Hepatocyte (in vitro differentiated cells): ENCODE data around the gene PTPN14. TPM values are rescaled to one million over a fixed set of nuclear protein-coding genes. Genes with fewer than 3 reads are reported as not detected.

ENCODE experiments used
- DNase-seq: peaks from one replicate; pipeline ENCODE4 v3.0.0-alpha.2; 2016; ENCODE audit warnings: low spot score
- H2AFZ ChIP-seq: fragments of 200-600 bp; sonication (generic); 2 replicates; pipeline ENCODE4 v1.6.0; 2016; ENCODE audit warnings: antibody characterized with exemption, mild to moderate bottlenecking
- H3K27ac ChIP-seq: fragments of 200-600 bp; sonication (generic); 2 replicates; pipeline ENCODE4 v1.5.1; 2016; ENCODE audit warnings: mild to moderate bottlenecking
- H3K27me3 ChIP-seq: fragments of 200-600 bp; sonication (generic); 2 replicates; pipeline ENCODE4 v1.6.1; 2016
- H3K36me3 ChIP-seq: fragments of 200-600 bp; sonication (generic); replicated peaks from 2 replicates; pipeline ENCODE4 v1.5.1; 2016; ENCODE audit warnings: low read depth; ENCODE audit not compliant: insufficient read depth
- H3K4me1 ChIP-seq: fragments of 200-600 bp; sonication (generic); 2 replicates; pipeline ENCODE4 v1.5.1; 2016; ENCODE audit warnings: mild to moderate bottlenecking, moderate library complexity; ENCODE audit not compliant: insufficient read depth
- H3K4me2 ChIP-seq: fragments of 200-600 bp; sonication (generic); 2 replicates; pipeline ENCODE4 v1.6.0; 2016
- H3K4me3 ChIP-seq: fragments of 200-600 bp; sonication (generic); 2 replicates; pipeline ENCODE4 v1.5.1; 2016; ENCODE audit warnings: mild to moderate bottlenecking
- H3K79me2 ChIP-seq: fragments of 200-600 bp; sonication (generic); 2 replicates; pipeline ENCODE4 v1.6.0; 2017; ENCODE audit warnings: mild to moderate bottlenecking
- H3K9me2 ChIP-seq: fragments of 200-600 bp; sonication (generic); replicated peaks from 2 replicates; pipeline ENCODE4 v1.6.0; 2017; ENCODE audit warnings: mild to moderate bottlenecking; ENCODE audit not compliant: insufficient read depth
- H3K9me3 ChIP-seq: fragments of 200-600 bp; sonication (generic); 2 replicates; pipeline ENCODE4 v1.5.1; 2016; ENCODE audit warnings: low read depth, mild to moderate bottlenecking
- H4K20me1 ChIP-seq: fragments of 200-600 bp; sonication (generic); 2 replicates; pipeline ENCODE4 v1.6.0; 2016; ENCODE audit warnings: mild to moderate bottlenecking; ENCODE audit not compliant: insufficient read depth, poor library complexity, severe bottlenecking
- EZH2 ChIP-seq: fragments of 200-600 bp; sonication (generic); IDR thresholded peaks from 2 replicates; pipeline ENCODE4 v1.6.1; 2016; ENCODE audit warnings: antibody characterized with exemption, mild to moderate bottlenecking, borderline replicate concordance
- EZH2phosphoT487 ChIP-seq: fragments of 200-600 bp; sonication (generic); IDR thresholded peaks from one replicate; pipeline ENCODE4 v1.6.1; 2018; ENCODE audit warnings: antibody characterized with exemption, mild to moderate bottlenecking, low read depth, moderate library complexity; ENCODE audit not compliant: unreplicated experiment, severe bottlenecking
- WGBS: methylation state at CpG from one replicate; pipeline ENCODE4 v1.1.6; 2016; ENCODE audit warnings: low lambda C conversion rate; ENCODE audit errors: missing lambda C conversion rate; 5-methylcytosine and 5-hydroxymethylcytosine counted together
- polyA plus RNA-seq: library from polyadenylated mRNA; unstranded; fragments of >200 nt; fragmentation: Nextera tagmentation; extraction: Ambion mirVana; gene quantifications from 2 replicates; pipeline ENCODE4 v1.2.1, GENCODE V29; 2016
- total RNA-seq: library from RNA; depleted of rRNA; stranded (reverse); fragments of >200 nt; gene quantifications from 2 replicates; pipeline ENCODE4 v1.2.3, GENCODE V29; 2014
- TF ChIP-seq, protein P1 (sequence below): fragments of 200-600 bp; sonication (generic); IDR thresholded peaks from 2 replicates; pipeline ENCODE4 v1.5.1; 2016; ENCODE audit warnings: antibody characterized with exemption, mild to moderate bottlenecking; ENCODE audit not compliant: poor library complexity

The PTPN14 gene
- total and polyA plus RNA-seq, 2 experiments from 2014 or later, result 9.5 to 21.7 TPM

DNA sequence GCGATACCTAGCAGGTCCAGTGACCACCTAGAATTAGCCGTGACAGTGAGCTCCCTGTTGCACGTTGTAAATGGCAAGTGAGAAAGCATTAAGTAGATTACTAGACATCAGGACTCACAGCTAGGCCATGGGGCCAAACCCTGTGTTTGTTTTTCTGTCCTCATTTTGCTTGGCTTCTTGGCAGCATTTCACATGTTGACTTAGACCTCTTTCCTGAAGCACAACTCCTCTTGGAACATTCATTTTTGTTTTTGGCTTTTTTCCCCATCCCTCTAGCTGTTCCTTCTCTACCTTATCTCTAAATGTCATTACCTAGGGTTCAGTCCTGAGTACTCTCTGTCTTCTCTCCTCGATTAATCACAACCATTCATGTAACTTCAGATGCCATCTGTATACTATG, 16.9 kb upstream of the PTPN14 start:
- Histone ChIP-seq H3K9me3 (no peaks in the 10 kb centered on the region), H3K27me3 (no peaks in the 10 kb centered on the region), H3K79me2 (no peaks in the 10 kb centered on the region), H3K4me3 (no peak overlapping the region), H4K20me1 (no peaks in the 10 kb centered on the region), H3K4me1 (peaks cover 12% of the 10 kb centered on the region), H2AFZ (no peak overlapping the region), H3K4me2 (no peak overlapping the region), H3K27ac (no peak overlapping the region), H3K36me3 (no peaks in the 10 kb centered on the region), H3K9me2 (no peaks in the 10 kb centered on the region)
- WGBS, result 74% methylated on average over 4 of the region's 4 CpGs
- no peak for TF ChIP-seq EZH2phosphoT487
- TF ChIP-seq EZH2, result no peak
- TF ChIP-seq, protein P1, sequence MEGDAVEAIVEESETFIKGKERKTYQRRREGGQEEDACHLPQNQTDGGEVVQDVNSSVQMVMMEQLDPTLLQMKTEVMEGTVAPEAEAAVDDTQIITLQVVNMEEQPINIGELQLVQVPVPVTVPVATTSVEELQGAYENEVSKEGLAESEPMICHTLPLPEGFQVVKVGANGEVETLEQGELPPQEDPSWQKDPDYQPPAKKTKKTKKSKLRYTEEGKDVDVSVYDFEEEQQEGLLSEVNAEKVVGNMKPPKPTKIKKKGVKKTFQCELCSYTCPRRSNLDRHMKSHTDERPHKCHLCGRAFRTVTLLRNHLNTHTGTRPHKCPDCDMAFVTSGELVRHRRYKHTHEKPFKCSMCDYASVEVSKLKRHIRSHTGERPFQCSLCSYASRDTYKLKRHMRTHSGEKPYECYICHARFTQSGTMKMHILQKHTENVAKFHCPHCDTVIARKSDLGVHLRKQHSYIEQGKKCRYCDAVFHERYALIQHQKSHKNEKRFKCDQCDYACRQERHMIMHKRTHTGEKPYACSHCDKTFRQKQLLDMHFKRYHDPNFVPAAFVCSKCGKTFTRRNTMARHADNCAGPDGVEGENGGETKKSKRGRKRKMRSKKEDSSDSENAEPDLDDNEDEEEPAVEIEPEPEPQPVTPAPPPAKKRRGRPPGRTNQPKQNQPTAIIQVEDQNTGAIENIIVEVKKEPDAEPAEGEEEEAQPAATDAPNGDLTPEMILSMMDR, result no peak
- no peak for DNase-seq

DNA sequence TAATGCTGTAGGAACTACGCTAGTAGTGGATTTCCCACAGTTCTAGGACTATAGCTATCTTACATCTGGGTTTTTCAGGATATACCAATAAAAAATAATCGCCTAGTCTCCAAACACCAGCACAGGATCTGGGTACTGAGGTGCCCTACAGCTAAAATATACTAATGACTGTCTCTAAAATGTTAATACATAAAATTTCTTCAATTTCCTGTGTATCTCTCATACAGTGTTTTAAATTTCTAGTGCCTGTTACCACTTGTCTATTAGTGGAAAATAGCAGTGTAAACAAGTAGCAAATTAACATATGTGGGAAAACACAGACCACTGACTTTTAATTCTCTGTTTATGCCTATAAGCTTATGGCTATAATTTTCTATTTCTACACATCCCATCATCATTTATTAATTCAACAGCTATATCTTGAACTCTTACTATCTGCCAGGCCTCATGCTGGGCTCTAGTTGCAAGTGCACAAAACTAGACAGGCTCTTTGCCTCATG, 16.1 kb upstream of the PTPN14 start:
- TF ChIP-seq, protein P1, result no peak
- no peak for TF ChIP-seq EZH2
- TF ChIP-seq EZH2phosphoT487, result no peak
- no peak overlapping the region for H2AFZ ChIP-seq

DNA sequence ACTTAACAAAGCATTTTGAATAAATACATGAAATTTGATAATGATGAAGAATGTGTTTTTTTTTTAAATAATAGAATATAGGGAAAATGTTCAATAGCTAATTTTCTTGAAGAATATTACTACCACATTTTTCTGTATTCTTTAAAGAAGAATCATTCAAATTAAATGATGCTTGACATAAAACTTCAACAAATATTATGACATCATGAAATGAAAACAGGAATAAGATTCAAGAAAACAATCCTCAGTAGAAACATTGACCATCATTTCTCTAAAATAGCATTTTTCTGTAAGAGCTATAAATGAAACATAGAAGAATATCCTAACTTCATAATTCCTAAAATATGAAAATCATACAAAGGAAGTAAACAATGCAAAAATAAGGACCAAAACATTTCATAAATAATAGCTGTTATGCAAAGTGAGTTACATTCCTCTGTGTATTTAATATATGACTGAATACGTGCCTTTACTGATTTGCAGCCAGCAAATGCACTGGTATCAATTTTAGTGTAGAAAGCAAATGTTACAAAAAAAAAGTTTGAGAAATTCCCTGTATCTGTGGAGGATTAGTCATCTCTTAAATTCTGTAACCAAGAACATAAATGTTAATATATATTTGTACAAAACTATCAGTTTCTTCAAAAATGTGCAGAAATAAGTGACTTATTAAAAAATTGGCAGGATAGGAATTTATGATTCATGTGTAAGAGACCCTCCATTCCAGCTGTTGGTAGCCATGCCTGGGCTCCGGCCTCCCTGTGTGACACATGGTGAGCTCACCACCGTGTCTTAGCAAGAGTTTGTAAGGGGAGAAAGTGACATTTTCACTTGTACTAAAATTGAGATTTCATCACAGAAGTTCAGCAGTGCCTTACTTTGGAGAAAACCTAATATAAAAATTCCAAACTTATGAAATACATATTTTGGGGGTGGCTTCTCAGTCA, 15.0 kb upstream of the PTPN14 start:
- DNase-seq, result no peak
- no peak overlapping the region for H2AFZ ChIP-seq
- peaks cover 1% of the 10 kb centered on the region for H3K4me1 ChIP-seq
- no peaks in the 10 kb centered on the region for H4K20me1 ChIP-seq
- no peak overlapping the region for H3K27ac ChIP-seq
- no peaks in the 10 kb centered on the region for H3K9me2 ChIP-seq
- H3K79me2 ChIP-seq, result no peaks in the 10 kb centered on the region
- no peaks in the 10 kb centered on the region for H3K27me3 ChIP-seq
- H3K9me3 ChIP-seq, result no peaks in the 10 kb centered on the region
- no peak for TF ChIP-seq EZH2
- no peak for TF ChIP-seq EZH2phosphoT487
- TF ChIP-seq, protein P1, result no peak
- WGBS, result 86% methylated on average over 3 of the region's 3 CpGs
- H3K4me3 ChIP-seq, result no peak overlapping the region
- H3K4me2 ChIP-seq, result no peak overlapping the region
- no peaks in the 10 kb centered on the region for H3K36me3 ChIP-seq

More for the DNA sequence above, 16.1 kb upstream of the PTPN14 start:
- H3K4me1 ChIP-seq, result peaks cover 10% of the 10 kb centered on the region
- no peaks in the 10 kb centered on the region for H3K27me3 ChIP-seq
- no peak for DNase-seq
- H3K4me2 ChIP-seq, result no peak overlapping the region
- WGBS, result 91% methylated on average over 2 of the region's 2 CpGs
- no peaks in the 10 kb centered on the region for H3K36me3 ChIP-seq
- no peak overlapping the region for H3K4me3 ChIP-seq
- no peaks in the 10 kb centered on the region for H4K20me1 ChIP-seq
- no peak overlapping the region for H3K27ac ChIP-seq
- H3K9me3 ChIP-seq, result no peaks in the 10 kb centered on the region
- H3K79me2 ChIP-seq, result no peaks in the 10 kb centered on the region
- H3K9me2 ChIP-seq, result no peaks in the 10 kb centered on the region
